ENCODE results near the gene CDH15. TPM values are rescaled to one million over a fixed set of nuclear protein-coding genes. Genes with fewer than 3 reads are reported as not detected.

CDH15 gene
- total RNA-seq, 1 experiment from 2014 or later = 3.8 TPM

DNA sequence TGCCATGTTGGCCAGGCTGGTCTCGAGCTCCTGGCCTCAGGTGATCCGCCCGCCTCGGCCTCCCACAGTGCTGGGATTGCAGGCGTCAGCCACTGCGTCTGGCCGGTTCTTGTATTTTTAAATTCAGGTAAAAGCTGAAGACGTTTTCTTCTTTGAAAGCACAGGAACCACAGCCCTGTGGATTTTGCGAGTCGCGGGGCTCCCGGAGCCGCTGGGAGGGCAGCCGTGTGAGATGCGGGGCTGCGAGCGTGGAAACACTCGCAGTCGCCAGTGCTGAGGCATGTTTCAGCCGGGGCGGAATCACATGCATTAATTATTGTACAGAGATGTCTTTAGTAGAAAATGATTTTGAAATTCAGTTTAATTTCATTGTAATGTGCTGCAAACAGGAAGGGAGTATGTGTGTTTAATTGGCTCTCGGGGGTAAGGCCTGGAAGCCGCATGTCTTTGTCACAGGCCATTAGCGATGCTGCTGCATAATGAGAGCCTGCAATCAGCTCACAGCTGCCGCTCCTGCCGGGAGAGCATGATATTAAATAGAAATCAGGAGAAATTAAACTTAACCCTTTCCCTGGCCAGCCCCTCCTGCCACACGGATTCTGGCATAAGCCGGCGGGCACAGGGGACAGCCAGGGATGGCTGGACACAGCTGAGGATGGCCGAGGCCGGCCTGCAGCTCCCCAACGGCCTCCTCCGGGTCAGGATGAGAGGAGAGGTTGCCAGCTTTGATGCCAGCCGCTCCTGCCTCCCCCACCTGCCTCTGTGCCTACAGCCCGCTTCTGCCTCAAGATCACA lies 35.4 kb upstream of the CDH15 start:
- Histone ChIP-seq H3K27ac (ENCODE audit: low read depth, low read length) (no peak overlapping the region), H4K20me1 (ENCODE audit: insufficient read depth) (no peaks in the 10 kb centered on the region), H3K4me1 (ENCODE audit: control insufficient read depth in 1 of 2, insufficient read depth in 2 of 2, low read length in 2 of 2) (no peaks in the 10 kb centered on the region), H3K4me2 (ENCODE audit: low read length) (no peak overlapping the region), H3K36me3 (ENCODE audit: control insufficient read depth in 1 of 2, insufficient read depth in 2 of 2, low read length in 2 of 2) (peaks cover 14 to 32% of the 10 kb centered on the region in 2 experiments), H3K4me3 (replicated peaks in 1 of 2; ENCODE audit: low read depth in 1 of 2, low read length in 2 of 2) (no peak overlapping the region), H3K9ac (ENCODE audit: low read length) (no peak overlapping the region), H3K79me2 (ENCODE audit: insufficient read depth, low read length) (no peaks in the 10 kb centered on the region; the same call in 1 of the 2 replicates), H2AFZ (ENCODE audit: low read depth, low read length, poor library complexity, severe bottlenecking) (no peak overlapping the region), H3K27me3 (ENCODE audit: insufficient read depth, low read length) (no peaks in the 10 kb centered on the region), H3K9me2 (ENCODE audit: insufficient read depth) (no peaks in the 10 kb centered on the region), H3K9me3 (ENCODE audit: control insufficient read depth in 1 of 2, insufficient read depth in 1 of 2, low read depth in 1 of 2, low read length in 2 of 2) (no peaks in the 10 kb centered on the region)
- ATAC-seq = no peak
- no TSS peak for BruUV-seq (replicated peaks)
- POLR2A ChIA-PET = no interaction called here
- CTCF ChIA-PET = no interaction called here
- intact Hi-C loops (cut with micrococcal nuclease) = no loop called here
- TF ChIP-seq SIN3A (IDR thresholded peaks at IDR 0.05; ENCODE audit: low read depth) = no peak
- TF ChIP-seq YY1 (IDR thresholded peaks at IDR 0.05; ENCODE audit: extremely low read depth, insufficient replicate concordance, low read depth, low read length) = no peak
- no peak for TF ChIP-seq CEBPB (IDR thresholded peaks at IDR 0.05; ENCODE audit: low read depth)
- TF ChIP-seq EZH2phosphoT487 (IDR thresholded peaks at IDR 0.05; ENCODE audit: borderline replicate concordance) = no peak
- TF ChIP-seq POLR2A (IDR thresholded peaks at IDR 0.05; ENCODE audit: borderline replicate concordance, extremely low read depth, insufficient read depth, insufficient read length) = no peak
- TF ChIP-seq, protein P1, sequence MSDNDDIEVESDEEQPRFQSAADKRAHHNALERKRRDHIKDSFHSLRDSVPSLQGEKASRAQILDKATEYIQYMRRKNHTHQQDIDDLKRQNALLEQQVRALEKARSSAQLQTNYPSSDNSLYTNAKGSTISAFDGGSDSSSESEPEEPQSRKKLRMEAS (IDR thresholded peaks at IDR 0.05) = no peak
- TF ChIP-seq, protein P2, sequence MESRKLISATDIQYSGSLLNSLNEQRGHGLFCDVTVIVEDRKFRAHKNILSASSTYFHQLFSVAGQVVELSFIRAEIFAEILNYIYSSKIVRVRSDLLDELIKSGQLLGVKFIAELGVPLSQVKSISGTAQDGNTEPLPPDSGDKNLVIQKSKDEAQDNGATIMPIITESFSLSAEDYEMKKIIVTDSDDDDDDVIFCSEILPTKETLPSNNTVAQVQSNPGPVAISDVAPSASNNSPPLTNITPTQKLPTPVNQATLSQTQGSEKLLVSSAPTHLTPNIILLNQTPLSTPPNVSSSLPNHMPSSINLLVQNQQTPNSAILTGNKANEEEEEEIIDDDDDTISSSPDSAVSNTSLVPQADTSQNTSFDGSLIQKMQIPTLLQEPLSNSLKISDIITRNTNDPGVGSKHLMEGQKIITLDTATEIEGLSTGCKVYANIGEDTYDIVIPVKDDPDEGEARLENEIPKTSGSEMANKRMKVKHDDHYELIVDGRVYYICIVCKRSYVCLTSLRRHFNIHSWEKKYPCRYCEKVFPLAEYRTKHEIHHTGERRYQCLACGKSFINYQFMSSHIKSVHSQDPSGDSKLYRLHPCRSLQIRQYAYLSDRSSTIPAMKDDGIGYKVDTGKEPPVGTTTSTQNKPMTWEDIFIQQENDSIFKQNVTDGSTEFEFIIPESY (IDR thresholded peaks at IDR 0.05; ENCODE audit: extremely low read depth, insufficient replicate concordance, low read length) = no peak
- TF ChIP-seq, protein P3, sequence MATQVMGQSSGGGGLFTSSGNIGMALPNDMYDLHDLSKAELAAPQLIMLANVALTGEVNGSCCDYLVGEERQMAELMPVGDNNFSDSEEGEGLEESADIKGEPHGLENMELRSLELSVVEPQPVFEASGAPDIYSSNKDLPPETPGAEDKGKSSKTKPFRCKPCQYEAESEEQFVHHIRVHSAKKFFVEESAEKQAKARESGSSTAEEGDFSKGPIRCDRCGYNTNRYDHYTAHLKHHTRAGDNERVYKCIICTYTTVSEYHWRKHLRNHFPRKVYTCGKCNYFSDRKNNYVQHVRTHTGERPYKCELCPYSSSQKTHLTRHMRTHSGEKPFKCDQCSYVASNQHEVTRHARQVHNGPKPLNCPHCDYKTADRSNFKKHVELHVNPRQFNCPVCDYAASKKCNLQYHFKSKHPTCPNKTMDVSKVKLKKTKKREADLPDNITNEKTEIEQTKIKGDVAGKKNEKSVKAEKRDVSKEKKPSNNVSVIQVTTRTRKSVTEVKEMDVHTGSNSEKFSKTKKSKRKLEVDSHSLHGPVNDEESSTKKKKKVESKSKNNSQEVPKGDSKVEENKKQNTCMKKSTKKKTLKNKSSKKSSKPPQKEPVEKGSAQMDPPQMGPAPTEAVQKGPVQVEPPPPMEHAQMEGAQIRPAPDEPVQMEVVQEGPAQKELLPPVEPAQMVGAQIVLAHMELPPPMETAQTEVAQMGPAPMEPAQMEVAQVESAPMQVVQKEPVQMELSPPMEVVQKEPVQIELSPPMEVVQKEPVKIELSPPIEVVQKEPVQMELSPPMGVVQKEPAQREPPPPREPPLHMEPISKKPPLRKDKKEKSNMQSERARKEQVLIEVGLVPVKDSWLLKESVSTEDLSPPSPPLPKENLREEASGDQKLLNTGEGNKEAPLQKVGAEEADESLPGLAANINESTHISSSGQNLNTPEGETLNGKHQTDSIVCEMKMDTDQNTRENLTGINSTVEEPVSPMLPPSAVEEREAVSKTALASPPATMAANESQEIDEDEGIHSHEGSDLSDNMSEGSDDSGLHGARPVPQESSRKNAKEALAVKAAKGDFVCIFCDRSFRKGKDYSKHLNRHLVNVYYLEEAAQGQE (IDR thresholded peaks at IDR 0.05; ENCODE audit: low read depth) = no peak
- TF ChIP-seq ZFX (IDR thresholded peaks at IDR 0.05) = no peak
- TF ChIP-seq, protein P4, sequence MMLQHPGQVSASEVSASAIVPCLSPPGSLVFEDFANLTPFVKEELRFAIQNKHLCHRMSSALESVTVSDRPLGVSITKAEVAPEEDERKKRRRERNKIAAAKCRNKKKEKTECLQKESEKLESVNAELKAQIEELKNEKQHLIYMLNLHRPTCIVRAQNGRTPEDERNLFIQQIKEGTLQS (IDR thresholded peaks at IDR 0.05) = no peak
- TF ChIP-seq FOSL1 (IDR thresholded peaks at IDR 0.05; ENCODE audit: low read depth) = no peak
- RAD21 ChIA-PET (ENCODE audit: low non-redundant PET in 1 of 2, low total read pairs in 2 of 2, uncharacterized antibody in 2 of 2, unreplicated experiment in 2 of 2) = no interaction called here
- no peak for DNase-seq (ENCODE audit: low read depth, low spot score)

Data from HCT116 (cell line).